ENCODE data around the gene PDIA2. TPM values are rescaled to one million over a fixed set of nuclear protein-coding genes. Genes with fewer than 3 reads are reported as not detected.

Gene PDIA2
- total RNA-seq, 1 experiment from 2014 or later, result not detected

- no peak for DNase-seq (ENCODE audit: low spot score)
- in situ Hi-C loops (cut with HindIII; ENCODE audit: low sequenced_read_pairs), result no loop called here
These were observed 7.8 kb upstream of the PDIA2 start for GRCh38 chr16:275041-275641.

GRCh38 chr16:275786-276232 is 7.2 kb upstream of the PDIA2 start, which contains the start of gene RGS11:
Gene RGS11 (minus strand): TSS chr16:275944. CDS start chr16:275911, 33 bp downstream.
- in situ Hi-C loops (cut with HindIII; ENCODE audit: low sequenced_read_pairs), result no loop called here
- DNase-seq (ENCODE audit: low spot score), result no peak

- in situ Hi-C loops (cut with HindIII; ENCODE audit: low sequenced_read_pairs), result no loop called here
- DNase-seq (ENCODE audit: low spot score), result no peak
These were observed 6.4 kb upstream of the PDIA2 start for GRCh38 chr16:276426-277077.

GRCh38 chr16:278863-279366 is 4.0 kb upstream of the PDIA2 start:
- DNase-seq (ENCODE audit: low spot score), result peak; percentile 89
- in situ Hi-C loops (cut with HindIII; ENCODE audit: low sequenced_read_pairs), result no loop called here

GRCh38 chr16:279531-279930 is 3.4 kb upstream of the PDIA2 start:
- DNase-seq (ENCODE audit: low spot score), result no peak
- in situ Hi-C loops (cut with HindIII; ENCODE audit: low sequenced_read_pairs), result no loop called here

GRCh38 chr16:280005-280460 is 2.9 kb upstream of the PDIA2 start:
- in situ Hi-C loops (cut with HindIII; ENCODE audit: low sequenced_read_pairs), result no loop called here
- no peak for DNase-seq (ENCODE audit: low spot score)

- DNase-seq (ENCODE audit: low spot score), result no peak
- in situ Hi-C loops (cut with HindIII; ENCODE audit: low sequenced_read_pairs), result no loop called here
These were observed 2.4 kb upstream of the PDIA2 start, which contains the start of gene ARHGDIG for GRCh38 chr16:280552-280951. Gene ARHGDIG (plus strand): TSS chr16:280591. CDS start chr16:280681, 90 bp downstream.

- no peak for DNase-seq (ENCODE audit: low spot score)
- in situ Hi-C loops (cut with HindIII; ENCODE audit: low sequenced_read_pairs), result no loop called here
These were observed 1.8 kb upstream of the PDIA2 start for GRCh38 chr16:280991-281659.

- peak; percentile 49 for DNase-seq (ENCODE audit: low spot score)
- in situ Hi-C loops (cut with HindIII; ENCODE audit: low sequenced_read_pairs), result no loop called here
These were observed 1.2 kb upstream of the PDIA2 start for GRCh38 chr16:281660-282255.

GRCh38 chr16:282491-282890 is 473 bp upstream of the PDIA2 start:
- in situ Hi-C loops (cut with HindIII; ENCODE audit: low sequenced_read_pairs), result no loop called here
- no peak for DNase-seq (ENCODE audit: low spot score)

GRCh38 chr16:284204-285120 is 1.5 kb downstream of the PDIA2 start:
- in situ Hi-C loops (cut with HindIII; ENCODE audit: low sequenced_read_pairs), result no loop called here

GRCh38 chr16:285146-286055 is 2.4 kb downstream of the PDIA2 start:
- DNase-seq (ENCODE audit: low spot score), result no peak
- in situ Hi-C loops (cut with HindIII; ENCODE audit: low sequenced_read_pairs), result no loop called here

More at GRCh38 chr16:284204-285120, 1.5 kb downstream of the PDIA2 start:
- no peak for DNase-seq (ENCODE audit: low spot score)

- in situ Hi-C loops (cut with HindIII; ENCODE audit: low sequenced_read_pairs), result no loop called here
- no peak for DNase-seq (ENCODE audit: low spot score)
These were observed 3.7 kb downstream of the PDIA2 start for GRCh38 chr16:286491-287297.

- in situ Hi-C loops (cut with HindIII; ENCODE audit: low sequenced_read_pairs), result no loop called here
- peak; percentile 48 for DNase-seq (ENCODE audit: low spot score)
These were observed 4.4 kb downstream of the PDIA2 start for GRCh38 chr16:287298-287811.

GRCh38 chr16:287981-288920 is 5.3 kb downstream of the PDIA2 start:
- in situ Hi-C loops (cut with HindIII; ENCODE audit: low sequenced_read_pairs), result no loop called here
- no peak for DNase-seq (ENCODE audit: low spot score)

Data from G401 (cell line).